ENCODE data around the gene TMTC4.
"Not testable (repeated sequence)": the region's sequence is repeated elsewhere in the genome, so short reads cannot be mapped to it uniquely, and the experiment has no call there.

TMTC4 gene, protein sequence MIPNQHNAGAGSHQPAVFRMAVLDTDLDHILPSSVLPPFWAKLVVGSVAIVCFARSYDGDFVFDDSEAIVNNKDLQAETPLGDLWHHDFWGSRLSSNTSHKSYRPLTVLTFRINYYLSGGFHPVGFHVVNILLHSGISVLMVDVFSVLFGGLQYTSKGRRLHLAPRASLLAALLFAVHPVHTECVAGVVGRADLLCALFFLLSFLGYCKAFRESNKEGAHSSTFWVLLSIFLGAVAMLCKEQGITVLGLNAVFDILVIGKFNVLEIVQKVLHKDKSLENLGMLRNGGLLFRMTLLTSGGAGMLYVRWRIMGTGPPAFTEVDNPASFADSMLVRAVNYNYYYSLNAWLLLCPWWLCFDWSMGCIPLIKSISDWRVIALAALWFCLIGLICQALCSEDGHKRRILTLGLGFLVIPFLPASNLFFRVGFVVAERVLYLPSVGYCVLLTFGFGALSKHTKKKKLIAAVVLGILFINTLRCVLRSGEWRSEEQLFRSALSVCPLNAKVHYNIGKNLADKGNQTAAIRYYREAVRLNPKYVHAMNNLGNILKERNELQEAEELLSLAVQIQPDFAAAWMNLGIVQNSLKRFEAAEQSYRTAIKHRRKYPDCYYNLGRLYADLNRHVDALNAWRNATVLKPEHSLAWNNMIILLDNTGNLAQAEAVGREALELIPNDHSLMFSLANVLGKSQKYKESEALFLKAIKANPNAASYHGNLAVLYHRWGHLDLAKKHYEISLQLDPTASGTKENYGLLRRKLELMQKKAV

GRCh38 chr13:100674572-100674871, at the start of gene TMTC4:
Gene TMTC4 (minus strand): TSS chr13:100674795. CDS start chr13:100670362, 4,433 bp downstream.
- no peak for DNase-seq (ENCODE audit: low spot score)

GRCh38 chr13:100722517-100722916, 47.9 kb upstream of the TMTC4 start:
- DNase-seq (ENCODE audit: low spot score), result no peak

- peak; percentile 72 for DNase-seq (ENCODE audit: low spot score)
Observed at GRCh38 chr13:100721885-100722512, 47.4 kb upstream of the TMTC4 start.

DNA sequence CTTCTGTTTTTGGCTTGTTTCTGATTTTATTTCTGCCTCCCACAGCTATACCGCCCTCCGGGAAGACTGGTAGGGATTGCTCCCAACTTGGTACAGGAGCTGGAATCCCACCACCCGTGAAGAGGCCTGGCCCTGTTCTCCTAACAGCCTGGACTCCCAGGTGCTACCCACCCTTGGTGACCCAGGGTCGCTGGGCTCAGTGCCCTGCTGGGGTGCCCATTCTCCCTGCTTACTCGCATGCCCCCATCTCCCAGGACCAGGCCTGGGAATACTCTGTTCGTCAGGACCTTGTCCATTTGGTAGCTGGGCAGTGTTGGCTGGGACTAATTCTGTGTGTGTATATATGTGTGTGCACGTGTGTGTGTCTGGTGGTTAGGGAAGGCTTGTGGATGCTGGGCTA, 41.0 kb upstream of the TMTC4 start:
- DNase-seq (ENCODE audit: low spot score), result no peak

- DNase-seq (ENCODE audit: low spot score), result no peak
Observed at GRCh38 chr13:100714478-100714877, 39.9 kb upstream of the TMTC4 start.

GRCh38 chr13:100710176-100710575, 35.6 kb upstream of the TMTC4 start:
- DNase-seq (ENCODE audit: low spot score), result no peak

DNA sequence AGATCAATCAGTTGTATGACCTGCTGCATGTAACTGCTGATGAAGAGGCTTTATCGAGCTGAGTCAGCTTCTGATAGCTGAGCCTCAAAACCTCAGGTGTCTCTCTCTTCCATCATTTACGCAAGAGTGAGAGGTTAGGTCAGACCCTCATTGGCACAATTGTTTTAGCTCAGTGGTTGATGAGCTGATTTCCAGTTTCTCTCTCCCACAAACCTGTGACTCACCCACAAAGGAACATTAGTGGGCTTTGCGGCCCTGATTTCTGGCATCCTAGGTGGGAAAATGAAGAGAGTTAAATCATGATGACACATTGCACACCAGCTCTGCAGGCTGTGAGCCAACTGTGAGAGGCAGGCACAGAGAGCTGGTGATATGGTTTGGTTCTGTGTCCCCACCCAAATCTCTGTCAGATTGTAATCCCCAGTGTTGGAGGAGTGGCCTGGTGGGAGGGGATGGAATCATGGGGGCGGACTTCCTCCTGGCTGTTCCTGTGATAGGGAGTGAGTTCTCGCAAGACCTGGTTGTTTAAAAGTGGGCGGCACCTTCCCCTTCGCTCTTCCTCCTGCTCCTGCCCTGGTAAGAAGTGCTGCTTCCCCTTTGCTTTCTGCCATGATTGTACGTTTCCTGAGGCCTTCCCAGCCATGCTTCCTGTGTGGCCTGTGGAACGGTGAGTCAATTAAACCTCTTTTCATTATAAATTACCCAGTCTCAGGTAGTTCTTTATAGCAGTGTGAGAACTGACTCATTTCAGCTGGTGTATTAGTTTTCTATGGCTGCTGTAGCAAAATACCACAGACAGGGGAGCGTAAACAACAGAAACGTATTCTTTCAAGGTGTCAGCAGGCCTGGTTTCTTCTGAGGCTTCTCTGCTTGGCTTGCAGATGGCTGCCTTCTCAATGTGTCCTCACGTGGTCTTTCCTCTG, 33.5 kb upstream of the TMTC4 start:
- no peak for DNase-seq (ENCODE audit: low spot score)

DNA sequence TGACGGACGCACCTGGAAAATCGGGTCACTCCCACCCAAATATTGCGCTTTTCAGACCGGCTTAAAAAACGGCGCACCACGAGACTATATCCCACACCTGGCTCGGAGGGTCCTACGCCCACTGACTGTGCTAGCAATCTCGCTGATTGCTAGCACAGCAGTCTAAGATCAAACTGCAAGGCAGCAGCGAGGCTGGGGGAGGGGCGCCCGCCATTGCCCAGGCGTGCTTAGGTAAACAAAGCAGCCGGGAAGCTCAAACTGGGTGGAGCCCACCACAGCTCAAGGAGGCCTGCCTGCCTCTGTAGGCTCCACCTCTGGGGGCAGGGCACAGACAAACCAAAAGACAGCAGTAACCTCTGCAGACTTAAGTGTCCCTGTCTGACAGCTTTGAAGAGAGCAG, 23.7 kb upstream of the TMTC4 start:
- DNase-seq (ENCODE audit: low spot score), result not testable (repeated sequence)

GRCh38 chr13:100695509-100695773, 20.8 kb upstream of the TMTC4 start:
- DNase-seq (ENCODE audit: low spot score), result no peak

- DNase-seq (ENCODE audit: low spot score), result peak; percentile 76
Observed at GRCh38 chr13:100694722-100695508, 20.3 kb upstream of the TMTC4 start.

GRCh38 chr13:100689191-100689590, 14.6 kb upstream of the TMTC4 start:
- no peak for DNase-seq (ENCODE audit: low spot score)

GRCh38 chr13:100680131-100680530, 5.5 kb upstream of the TMTC4 start:
- no peak for DNase-seq (ENCODE audit: low spot score)

- DNase-seq (ENCODE audit: low spot score), result not testable (repeated sequence)
Observed at GRCh38 chr13:100677128-100677527, 2.5 kb upstream of the TMTC4 start.

- no peak for DNase-seq (ENCODE audit: low spot score)
Observed at GRCh38 chr13:100675661-100676129, 1.1 kb upstream of the TMTC4 start.

DNA sequence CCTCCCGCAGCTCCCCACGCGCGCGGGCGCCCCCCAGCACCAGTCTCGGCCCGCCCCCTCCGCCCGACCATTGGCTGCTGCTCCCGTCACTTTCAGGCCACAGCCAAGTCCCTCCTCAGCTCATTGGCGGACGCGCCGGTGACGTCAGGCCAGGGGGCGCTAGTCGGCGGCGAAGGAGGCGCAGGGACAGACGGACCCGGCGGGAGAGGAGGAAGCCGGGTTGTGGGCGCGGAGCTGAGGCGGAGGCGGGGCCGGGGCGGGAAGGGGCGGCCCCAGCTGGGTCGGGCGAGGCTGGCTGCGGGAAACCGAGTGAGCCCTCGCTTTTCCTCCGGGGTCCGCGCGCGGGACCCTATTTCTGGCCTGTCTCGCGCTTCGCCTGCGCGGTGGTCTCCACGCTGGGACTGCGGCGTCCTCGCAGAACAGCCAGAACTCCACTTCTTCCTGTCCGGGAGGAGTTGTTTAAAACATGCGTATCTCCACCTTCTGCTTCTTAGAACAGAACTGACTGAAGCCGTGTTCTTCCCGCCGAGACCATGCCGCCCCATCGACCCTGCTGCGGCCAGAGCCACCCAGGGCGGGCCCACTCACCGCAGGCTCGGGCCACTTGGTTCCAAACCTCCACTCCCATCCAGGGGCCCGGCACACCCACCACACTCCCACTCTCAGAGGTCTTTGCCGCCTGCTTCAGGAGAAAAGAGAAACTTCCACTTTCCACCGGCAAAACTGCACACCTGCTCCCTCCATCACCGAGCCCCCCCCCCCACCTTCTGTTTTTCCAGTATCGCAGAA, 471 bp upstream of the TMTC4 start:
- DNase-seq (ENCODE audit: low spot score), result peak; percentile 99

DNA sequence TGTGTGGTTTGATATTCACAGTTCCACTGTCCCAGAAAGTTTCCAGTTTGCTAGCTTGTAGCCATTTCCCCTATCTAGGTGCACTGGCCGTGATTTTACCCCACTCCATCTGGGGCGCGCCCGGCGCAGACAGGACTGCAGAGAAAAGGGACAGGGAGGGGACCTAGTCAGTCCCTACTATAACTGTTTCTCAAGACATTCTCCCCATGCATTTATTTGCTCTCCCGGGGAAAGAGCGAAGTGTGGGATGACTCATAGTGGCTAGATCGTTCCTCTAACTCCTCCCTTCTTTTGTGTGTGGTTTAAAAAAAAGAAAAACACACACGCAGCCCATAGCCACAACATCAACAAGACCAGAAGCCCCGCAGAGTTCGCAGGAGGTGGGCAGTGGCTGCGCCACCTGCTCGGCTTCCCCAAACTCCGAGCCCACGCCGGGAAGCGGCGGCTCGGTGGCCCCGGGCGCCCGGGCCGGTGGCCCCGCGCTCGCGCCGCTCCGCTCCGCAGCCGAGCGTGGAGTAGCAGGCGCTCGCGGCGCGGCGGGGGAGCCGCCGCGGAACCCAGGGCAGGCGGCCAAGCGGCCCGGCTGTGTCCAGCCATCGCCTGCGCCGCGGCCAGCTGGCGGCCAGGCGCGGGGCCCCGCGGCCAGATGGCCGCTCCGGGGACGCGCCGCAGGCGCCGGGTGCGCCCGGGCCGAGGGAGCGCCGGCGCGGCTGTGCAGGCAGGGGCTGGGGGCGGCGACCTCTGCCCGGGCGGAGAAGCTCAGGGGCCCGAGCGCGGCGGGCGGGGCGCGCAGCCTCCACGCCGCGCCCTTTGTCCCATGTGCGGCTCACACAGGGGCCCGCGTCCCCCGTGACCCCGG, 653 bp downstream of the TMTC4 start:
- DNase-seq (ENCODE audit: low spot score), result peak; percentile 88

DNA sequence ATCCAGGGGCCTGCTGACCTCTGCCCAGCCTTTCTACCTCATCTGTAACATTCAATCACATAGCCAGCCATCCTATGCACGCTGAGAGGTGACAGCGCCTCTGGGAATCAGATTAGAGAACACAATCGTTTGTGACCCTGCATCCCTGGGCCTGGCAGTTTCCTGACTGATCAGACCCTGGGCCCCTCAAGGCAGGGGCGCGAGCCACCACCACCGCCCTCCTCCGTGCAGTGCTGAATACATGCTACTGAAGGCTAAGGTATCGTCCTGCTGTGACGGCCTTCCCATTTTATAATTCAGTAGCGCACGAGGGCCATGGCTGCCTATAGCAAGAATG, 1.3 kb downstream of the TMTC4 start:
- no peak for DNase-seq (ENCODE audit: low spot score)

GRCh38 chr13:100671389-100672182, 3.0 kb downstream of the TMTC4 start:
- DNase-seq (ENCODE audit: low spot score), result no peak

- DNase-seq (ENCODE audit: low spot score), result peak; percentile 27
Observed at GRCh38 chr13:100668408-100668807, 6.2 kb downstream of the TMTC4 start.

All from AG20443 (cell line).